ENCODE data around the gene CILP. TPM values are rescaled to one million over a fixed set of nuclear protein-coding genes. Genes with fewer than 3 reads are reported as not detected.

The CILP gene
- total RNA-seq, 1 experiment from 2014 or later = 0.04 TPM

DNA sequence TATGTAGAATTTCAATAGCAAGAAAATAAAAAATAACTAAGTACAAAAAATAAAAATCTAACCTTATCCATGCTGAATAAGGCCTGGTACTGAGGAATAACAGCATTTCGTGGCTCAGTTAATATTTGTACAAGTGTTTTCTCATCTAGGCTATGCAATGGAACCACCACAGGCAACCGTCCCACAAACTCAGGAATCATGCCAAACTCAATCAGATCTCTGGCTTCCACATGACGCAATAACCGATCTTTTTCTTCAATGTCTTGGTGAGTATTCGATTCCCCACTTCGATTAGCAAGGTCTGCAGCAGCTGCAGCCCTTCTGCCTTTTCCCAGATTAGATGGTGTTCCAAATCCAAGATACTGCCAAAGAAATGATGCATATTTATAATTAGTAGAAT, 56.6 kb downstream of the CILP start:
- no peak for TF ChIP-seq CTCF (conservative IDR thresholded peaks at IDR 0.05)
- no CpG with 5 or more reads among the region's 6 CpGs for WGBS (ENCODE audit: extremely low coverage, insufficient read length, low lambda C conversion rate)
- Histone ChIP-seq H3K79me2 (ENCODE audit: insufficient read depth, low read length) (no peaks in the 10 kb centered on the region), H2BK5ac (ENCODE audit: insufficient read length, low read length) (no peak overlapping the region), H3K4me1 (ENCODE audit: insufficient read depth, low read length) (no peaks in the 10 kb centered on the region), H4K5ac (ENCODE audit: insufficient read length, low read depth, low read length) (no peak overlapping the region), H3K4me2 (ENCODE audit: insufficient read depth, insufficient read length, low read length) (no peak overlapping the region), H3K9me3 (ENCODE audit: control insufficient read depth, low read depth, low read length) (no peaks in the 10 kb centered on the region), H2BK12ac (ENCODE audit: insufficient read length, low read depth, low read length) (no peak overlapping the region), H3K18ac (ENCODE audit: insufficient read length, low read depth, low read length) (no peak overlapping the region), H3K79me1 (ENCODE audit: insufficient read depth, low read depth, low read length, poor library complexity, severe bottlenecking) (no peaks in the 10 kb centered on the region), H3K4ac (ENCODE audit: low read depth, low read length) (no peak overlapping the region), H3K27me3 (ENCODE audit: insufficient read depth, low read length) (no peaks in the 10 kb centered on the region), H2AK5ac (ENCODE audit: insufficient read length, low read length) (no peak overlapping the region), H2BK20ac (ENCODE audit: low read depth, low read length, poor library complexity, severe bottlenecking) (no peak overlapping the region), H4K8ac (replicated peaks; ENCODE audit: insufficient read length, low read depth, low read length) (no peak overlapping the region), H4K91ac (ENCODE audit: insufficient read length, low read depth, low read length) (no peak overlapping the region), H3K9ac (ENCODE audit: extremely low read depth, insufficient read length, low read length) (no peak overlapping the region), H3K23me2 (ENCODE audit: insufficient read length, low read depth, low read length, poor library complexity, severe bottlenecking) (no peaks in the 10 kb centered on the region), H2AFZ (ENCODE audit: low read length) (no peak overlapping the region), H3K27ac (ENCODE audit: insufficient read length, low read depth, low read length) (no peak overlapping the region), H2BK15ac (ENCODE audit: low read depth, low read length) (no peak overlapping the region), H2BK120ac (ENCODE audit: low read depth, low read length, poor library complexity, severe bottlenecking) (no peak overlapping the region), H4K20me1 (ENCODE audit: control insufficient read depth, insufficient read depth, insufficient read length) (no peaks in the 10 kb centered on the region), H3K56ac (ENCODE audit: insufficient read length, low read depth, low read length) (no peak overlapping the region), H3T11ph (ENCODE audit: low read length) (no peak overlapping the region), H3K23ac (ENCODE audit: insufficient read length, low read depth, low read length) (no peak overlapping the region), H3K14ac (ENCODE audit: insufficient read depth, low read length) (no peak overlapping the region)
- Mint-ChIP-seq H3K4me3 (no peak overlapping the region), H3K27me3 (ENCODE audit: low read depth) (no peaks in the 10 kb centered on the region), H3K4me1 (no peaks in the 10 kb centered on the region), H3K9me3 (no peaks in the 10 kb centered on the region), H3K27ac (no peak overlapping the region), H3K36me3 (ENCODE audit: insufficient read depth in 1 of 3, low read depth in 3 of 3) (peaks cover 20 to 62% (median 61%) of the 10 kb centered on the region in 3 experiments; a peak in 6 of 7 replicates)
- DNase-seq = no peak

All from H9 (cell line).